CD4-positive, alpha-beta T cell (primary cell): ENCODE results near the gene TBC1D22A. TPM values are rescaled to one million over a fixed set of nuclear protein-coding genes. Genes with fewer than 3 reads are reported as not detected.

Source experiments
- ATAC-seq: fragments of 200-7000 bp; cut with Tn5 transposase; one replicate; pipeline ENCODE4 v1.10.0; 2022; ENCODE audit warnings: mild to moderate bottlenecking; ENCODE audit not compliant: poor library complexity
- CTCF ChIA-PET: fragments of 350-600 bp; sonication (Branson Sonifier 250); formaldehyde crosslinking; loops from one replicate; lab custom pipeline; 2021; ENCODE audit warnings: antibody characterized with exemption, inconsistent platforms; lab: Charles Lee
- POLR2A ChIA-PET: fragments of 350-600 bp; sonication (Branson Sonifier 250); formaldehyde crosslinking; loops from one replicate; lab custom pipeline; 2021; ENCODE audit warnings: antibody characterized with exemption, inconsistent platforms; lab: Charles Lee
- DNase-seq, 14 experiments: peaks; one replicate each; pipeline ENCODE4 v3.0.0-alpha.2; 2013 to 2020; ENCODE audit warnings: mixed read lengths in 2 of 14
- H3K27ac ChIP-seq, 2 donors: one replicate each; pipeline versions ENCODE4 v1.5.1 to v1.7.0; 2013; ENCODE audit warnings: low read length in 2 of 2, low read depth in 1 of 2, mild to moderate bottlenecking in 1 of 2
- H3K27me3 ChIP-seq, 2 experiments: 1 replicate in 1 of 2; 2 replicates in 1 of 2; pipeline versions ENCODE4 v1.6.1 to v1.7.0; 2013; ENCODE audit warnings: low read length in 2 of 2, control low read depth in 1 of 2, mild to moderate bottlenecking in 1 of 2, moderate library complexity in 1 of 2; ENCODE audit not compliant: insufficient read depth in 2 of 2, control insufficient read depth in 1 of 2
- H3K36me3 ChIP-seq: one replicate; pipeline ENCODE4 v1.6.1; 2013; ENCODE audit warnings: low read length, control low read depth; ENCODE audit not compliant: insufficient read depth
- H3K4me1 ChIP-seq: one replicate; pipeline ENCODE4 v1.6.1; 2013; ENCODE audit warnings: low read length, control low read depth; ENCODE audit not compliant: insufficient read depth
- H3K4me3 ChIP-seq: one replicate; pipeline ENCODE4 v1.5.1; 2013; ENCODE audit warnings: mild to moderate bottlenecking, low read length, moderate library complexity
- H3K9me3 ChIP-seq, 2 experiments: 1 replicate in 1 of 2; 2 replicates in 1 of 2; pipeline versions ENCODE4 v1.6.1 to v1.7.0; 2013; ENCODE audit warnings: low read length in 2 of 2, mild to moderate bottlenecking in 2 of 2, control low read depth in 1 of 2, moderate library complexity in 1 of 2; ENCODE audit not compliant: control insufficient read depth in 1 of 2, insufficient read depth in 1 of 2
- H3K27ac Mint-ChIP-seq: one replicate; pipeline ENCODE4 v1.8.0; 2020; ENCODE audit warnings: mixed read lengths
- H3K27me3 Mint-ChIP-seq: one replicate; pipeline ENCODE4 v1.8.0; 2021; ENCODE audit warnings: mixed read lengths
- H3K36me3 Mint-ChIP-seq: one replicate; pipeline ENCODE4 v1.8.0; 2021; ENCODE audit warnings: low read depth, mixed read lengths
- H3K4me1 Mint-ChIP-seq: one replicate; pipeline ENCODE4 v1.8.0; 2021; ENCODE audit warnings: low read depth, mixed read lengths
- H3K4me3 Mint-ChIP-seq: one replicate; pipeline ENCODE4 v1.8.0; 2020; ENCODE audit warnings: mild to moderate bottlenecking, mixed read lengths
- H3K9me3 Mint-ChIP-seq: one replicate; pipeline ENCODE4 v1.8.0; 2020; ENCODE audit warnings: mixed read lengths
- intact Hi-C, 2 experiments: fragments of 100-400 bp; cut with DNase I in 1 of 2; cut with micrococcal nuclease in 1 of 2; formaldehyde crosslinking; loops; one replicate each; pipeline versions ENCODE4 v1.15.1 to v1.9.0; 2023 to 2025; cut with DNase I, micrococcal nuclease
- total RNA-seq, 174 experiments: library from RNA in 2 of 174; stranded (reverse) in 2 of 174; gene quantifications; one replicate each; pipeline ENCODE4 v1.2.3 and lab custom pipeline; 2021 to 2026
- TF ChIP-seq, protein P1 (sequence below): fragments of 200-600 bp; IDR thresholded peaks from one replicate; pipeline ENCODE4 v1.8.0; 2022; ENCODE audit warnings: antibody characterized with exemption, mild to moderate bottlenecking

Gene TBC1D22A
- total RNA-seq, 2 experiments from 2014 or later: 27.1 to 31.7 TPM

DNA sequence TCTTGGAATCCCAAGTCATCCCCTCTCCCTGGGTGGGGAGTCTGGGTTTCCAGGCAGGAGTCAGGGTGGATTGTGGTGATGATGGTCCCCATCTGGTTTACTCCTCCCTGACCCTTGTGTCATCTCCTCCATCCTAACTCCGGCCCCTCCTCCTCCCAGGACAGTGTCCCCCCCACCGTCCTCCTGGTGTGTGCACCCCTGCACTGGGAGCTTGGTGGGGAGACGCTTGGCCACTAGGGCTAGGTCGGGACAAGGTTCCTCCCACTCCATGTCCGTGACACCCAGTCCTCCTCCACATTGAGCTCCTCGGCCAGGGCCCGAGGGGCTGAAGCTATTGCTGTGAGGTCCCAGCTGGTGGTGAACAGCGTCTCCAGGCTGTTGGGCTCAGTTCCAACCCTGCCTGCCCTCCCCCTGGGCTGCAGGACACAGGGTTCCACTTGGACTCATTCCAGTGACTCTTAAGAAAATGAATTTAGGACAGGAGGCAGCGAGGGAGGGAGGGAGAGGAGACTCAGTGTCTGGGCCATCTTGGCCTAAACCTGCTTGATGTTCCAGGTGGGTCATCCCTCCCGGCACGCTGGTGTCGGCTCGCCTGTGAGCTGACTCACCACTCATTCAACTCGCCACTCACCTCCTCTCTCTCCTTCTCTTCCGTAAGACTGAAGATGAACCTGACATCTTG is 433.2 kb downstream of the TBC1D22A start:
- Mint-ChIP-seq H3K36me3 (no peaks in the 10 kb centered on the region), H3K27ac (no peak overlapping the region), H3K9me3 (no peaks in the 10 kb centered on the region), H3K4me3 (no peak overlapping the region), H3K4me1 (no peaks in the 10 kb centered on the region), H3K27me3 (no peaks in the 10 kb centered on the region)
- intact Hi-C loops: no loop called here
- no peaks in the 10 kb centered on the region for H3K4me1 ChIP-seq
- no peaks in the 10 kb centered on the region for H3K27me3 ChIP-seq
- H3K9me3 ChIP-seq: peaks cover 0 to 16% of the 10 kb centered on the region in 2 experiments
- H3K4me3 ChIP-seq: no peak overlapping the region
- peak in 2 of 14 experiments; percentile 4 to 20 for DNase-seq
- CTCF ChIA-PET: no interaction called here
- ATAC-seq: no peak
- POLR2A ChIA-PET: no interaction called here
- no peaks in the 10 kb centered on the region for H3K36me3 ChIP-seq
- TF ChIP-seq, protein P1, sequence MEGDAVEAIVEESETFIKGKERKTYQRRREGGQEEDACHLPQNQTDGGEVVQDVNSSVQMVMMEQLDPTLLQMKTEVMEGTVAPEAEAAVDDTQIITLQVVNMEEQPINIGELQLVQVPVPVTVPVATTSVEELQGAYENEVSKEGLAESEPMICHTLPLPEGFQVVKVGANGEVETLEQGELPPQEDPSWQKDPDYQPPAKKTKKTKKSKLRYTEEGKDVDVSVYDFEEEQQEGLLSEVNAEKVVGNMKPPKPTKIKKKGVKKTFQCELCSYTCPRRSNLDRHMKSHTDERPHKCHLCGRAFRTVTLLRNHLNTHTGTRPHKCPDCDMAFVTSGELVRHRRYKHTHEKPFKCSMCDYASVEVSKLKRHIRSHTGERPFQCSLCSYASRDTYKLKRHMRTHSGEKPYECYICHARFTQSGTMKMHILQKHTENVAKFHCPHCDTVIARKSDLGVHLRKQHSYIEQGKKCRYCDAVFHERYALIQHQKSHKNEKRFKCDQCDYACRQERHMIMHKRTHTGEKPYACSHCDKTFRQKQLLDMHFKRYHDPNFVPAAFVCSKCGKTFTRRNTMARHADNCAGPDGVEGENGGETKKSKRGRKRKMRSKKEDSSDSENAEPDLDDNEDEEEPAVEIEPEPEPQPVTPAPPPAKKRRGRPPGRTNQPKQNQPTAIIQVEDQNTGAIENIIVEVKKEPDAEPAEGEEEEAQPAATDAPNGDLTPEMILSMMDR: no peak
- H3K27ac ChIP-seq: no peak overlapping the region

DNA sequence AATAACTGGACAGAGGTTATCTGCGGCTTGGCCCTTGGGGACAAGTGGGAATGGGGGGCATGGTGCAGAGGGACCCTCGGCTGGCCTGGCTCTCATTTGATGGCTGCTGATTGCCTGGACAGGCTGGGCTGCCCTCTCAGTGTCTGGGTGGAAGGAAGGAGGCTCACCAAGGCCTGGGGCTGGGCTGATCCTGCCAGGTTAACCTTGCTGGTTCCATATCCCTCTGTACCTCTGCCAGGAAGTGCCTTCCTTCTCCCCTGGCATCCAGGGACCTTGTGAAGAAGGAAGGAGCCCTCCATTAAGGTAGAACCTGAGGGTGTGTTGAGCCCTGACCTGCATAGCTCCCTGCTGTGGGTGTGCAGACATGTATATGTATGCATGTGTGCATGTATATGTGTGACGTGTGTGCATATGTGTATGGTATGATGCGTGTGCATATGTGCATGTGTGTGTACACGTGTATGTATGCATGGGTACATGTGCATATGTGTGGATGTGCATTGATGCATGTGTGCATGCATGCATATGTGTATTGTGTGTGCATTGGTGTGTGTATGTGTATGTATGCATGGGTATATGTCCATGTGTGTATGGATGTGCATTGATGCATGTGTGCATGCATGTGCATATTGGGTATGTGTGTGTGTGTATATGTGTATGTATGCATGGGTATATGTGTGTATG is 433.9 kb downstream of the TBC1D22A start:
- no peak for ATAC-seq
- no peak overlapping the region for H3K27ac Mint-ChIP-seq
- H3K27me3 Mint-ChIP-seq: no peaks in the 10 kb centered on the region

DNA sequence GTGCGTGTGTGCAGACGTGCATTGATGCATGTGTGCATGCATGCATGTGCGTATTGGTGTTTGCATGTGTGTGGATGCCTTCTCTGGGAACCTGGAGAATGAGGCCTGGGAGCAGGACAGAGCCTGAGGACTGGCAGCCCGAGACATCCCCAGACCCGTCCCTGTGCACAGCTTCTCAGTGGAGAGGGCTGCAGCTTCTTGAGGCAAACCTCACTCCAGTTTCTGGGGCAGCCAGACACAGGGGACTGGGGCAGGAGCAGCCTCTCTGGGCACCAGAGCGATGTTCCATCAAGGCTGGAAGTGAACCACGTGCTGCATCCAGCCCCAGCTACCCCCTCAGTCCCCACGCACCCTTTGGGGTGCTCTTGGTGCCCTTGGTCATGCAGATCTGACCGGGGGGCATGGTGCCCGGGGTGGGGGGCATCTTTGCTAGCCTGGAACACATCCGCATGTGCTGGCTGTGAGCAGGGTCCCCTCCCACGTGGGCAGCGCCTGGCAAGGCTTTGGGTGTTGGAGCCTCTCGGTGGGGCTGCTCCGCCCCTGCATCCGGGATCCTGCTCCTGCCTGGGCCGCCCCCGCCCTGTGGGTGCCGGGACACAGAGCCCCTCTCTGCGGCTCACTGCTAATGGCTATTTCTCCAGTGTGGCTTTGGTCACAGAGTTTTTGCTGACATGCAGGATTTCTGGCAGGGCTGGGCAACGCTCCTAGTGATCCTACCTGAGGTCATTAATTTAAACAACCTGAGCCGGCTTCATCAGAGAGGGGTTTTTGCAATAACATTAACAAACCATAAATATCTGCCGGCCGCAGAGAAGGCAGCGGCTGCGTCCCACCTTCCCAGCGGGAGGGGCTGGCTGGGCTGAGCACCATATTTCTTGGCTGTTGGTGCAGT is 434.7 kb downstream of the TBC1D22A start:
- Histone ChIP-seq H3K9me3 (peaks cover 0 to 14% of the 10 kb centered on the region in 2 experiments), H3K27ac (no peak overlapping the region), H3K4me3 (no peak overlapping the region), H3K36me3 (no peaks in the 10 kb centered on the region), H3K27me3 (no peaks in the 10 kb centered on the region), H3K4me1 (no peaks in the 10 kb centered on the region)
- H3K4me1 Mint-ChIP-seq: no peaks in the 10 kb centered on the region
- ChIA-PET POLR2A (no interaction called here), CTCF (no interaction called here)
- no peak for ATAC-seq
- no peaks in the 10 kb centered on the region for H3K27me3 Mint-ChIP-seq
- no peaks in the 10 kb centered on the region for H3K9me3 Mint-ChIP-seq
- TF ChIP-seq, protein P1: no peak
- H3K27ac Mint-ChIP-seq: no peak overlapping the region
- no peak overlapping the region for H3K4me3 Mint-ChIP-seq
- no peaks in the 10 kb centered on the region for H3K36me3 Mint-ChIP-seq
- DNase-seq: peak in 2 of 14 experiments; percentile 0 to 29
- intact Hi-C loops: no loop called here

More for the DNA sequence above, 433.9 kb downstream of the TBC1D22A start:
- Histone ChIP-seq H3K4me3 (no peak overlapping the region), H3K9me3 (peaks cover 0 to 16% of the 10 kb centered on the region in 2 experiments), H3K27ac (no peak overlapping the region), H3K36me3 (no peaks in the 10 kb centered on the region), H3K27me3 (no peaks in the 10 kb centered on the region), H3K4me1 (no peaks in the 10 kb centered on the region)
- H3K9me3 Mint-ChIP-seq: no peaks in the 10 kb centered on the region
- peak in 2 of 14 experiments; percentile 3 to 11 for DNase-seq
- ChIA-PET POLR2A (no interaction called here), CTCF (no interaction called here)
- H3K4me1 Mint-ChIP-seq: no peaks in the 10 kb centered on the region
- H3K36me3 Mint-ChIP-seq: no peaks in the 10 kb centered on the region
- H3K4me3 Mint-ChIP-seq: no peak overlapping the region
- intact Hi-C loops: no loop called here
- TF ChIP-seq, protein P1: no peak
